GM12872 (cell line): ENCODE results near the gene LRP2.
A peak's percentile ranks its signal among the peaks of the same experiment; 100 is the strongest.

Source experiments
- CTCF ChIP-seq: IDR thresholded peaks from 3 replicates; pipeline ENCODE4 v1.5.1; 2011; ENCODE audit warnings: low read depth, mild to moderate bottlenecking, low read length, moderate library complexity; ENCODE audit not compliant: insufficient read depth

LRP2 gene

GRCh38 chr2:169287666-169288065, 74.7 kb downstream of the LRP2 start:
- TF ChIP-seq CTCF = no peak

- no peak for TF ChIP-seq CTCF
Measured at GRCh38 chr2:169286624-169287231, 75.6 kb downstream of the LRP2 start.

GRCh38 chr2:169285531-169286235, 76.7 kb downstream of the LRP2 start:
- TF ChIP-seq CTCF = no peak

- no peak for TF ChIP-seq CTCF
Measured at GRCh38 chr2:169280502-169280901, 81.8 kb downstream of the LRP2 start.

- peak; percentile 24; the same call in 1 of the 3 replicates for TF ChIP-seq CTCF
Measured at GRCh38 chr2:169275696-169276444, 86.5 kb downstream of the LRP2 start.

GRCh38 chr2:169272010-169272409, 90.3 kb downstream of the LRP2 start:
- no peak for TF ChIP-seq CTCF

- no peak for TF ChIP-seq CTCF
Measured at GRCh38 chr2:169265591-169265990, 96.7 kb downstream of the LRP2 start.
